ENCODE measurements around the gene SYT17.

DNA sequence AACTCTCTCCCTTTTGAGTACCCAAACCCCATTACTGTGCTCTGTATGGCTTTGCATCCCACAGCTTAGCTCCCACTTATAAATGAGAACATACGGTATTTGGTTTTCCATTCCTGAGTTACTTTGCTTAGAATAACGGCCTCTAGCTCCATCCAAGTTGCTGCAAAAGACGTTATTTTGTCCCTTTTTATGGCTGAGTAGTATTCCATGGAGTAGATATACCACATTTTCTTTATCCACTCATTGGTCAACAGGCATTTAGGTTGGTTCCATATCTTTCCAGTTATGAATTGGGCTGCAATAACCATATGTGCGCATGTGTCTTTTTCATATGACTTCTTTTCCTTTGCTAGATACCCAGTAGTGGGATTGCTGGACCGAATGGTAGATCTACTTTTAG is 19.9 kb upstream of the SYT17 start:
- TF ChIP-seq SP1 (IDR thresholded peaks at IDR 0.05; ENCODE audit: low read depth): no peak
- TF ChIP-seq YY1 (IDR thresholded peaks at IDR 0.05; ENCODE audit: extremely low read depth, insufficient replicate concordance, low read depth, low read length): no peak
- no peak for TF ChIP-seq POLR2AphosphoS5 (IDR thresholded peaks at IDR 0.05; ENCODE audit: low read depth, low read length)
- no peak for TF ChIP-seq EZH2 (IDR thresholded peaks at IDR 0.05)
- TF ChIP-seq, protein P1, sequence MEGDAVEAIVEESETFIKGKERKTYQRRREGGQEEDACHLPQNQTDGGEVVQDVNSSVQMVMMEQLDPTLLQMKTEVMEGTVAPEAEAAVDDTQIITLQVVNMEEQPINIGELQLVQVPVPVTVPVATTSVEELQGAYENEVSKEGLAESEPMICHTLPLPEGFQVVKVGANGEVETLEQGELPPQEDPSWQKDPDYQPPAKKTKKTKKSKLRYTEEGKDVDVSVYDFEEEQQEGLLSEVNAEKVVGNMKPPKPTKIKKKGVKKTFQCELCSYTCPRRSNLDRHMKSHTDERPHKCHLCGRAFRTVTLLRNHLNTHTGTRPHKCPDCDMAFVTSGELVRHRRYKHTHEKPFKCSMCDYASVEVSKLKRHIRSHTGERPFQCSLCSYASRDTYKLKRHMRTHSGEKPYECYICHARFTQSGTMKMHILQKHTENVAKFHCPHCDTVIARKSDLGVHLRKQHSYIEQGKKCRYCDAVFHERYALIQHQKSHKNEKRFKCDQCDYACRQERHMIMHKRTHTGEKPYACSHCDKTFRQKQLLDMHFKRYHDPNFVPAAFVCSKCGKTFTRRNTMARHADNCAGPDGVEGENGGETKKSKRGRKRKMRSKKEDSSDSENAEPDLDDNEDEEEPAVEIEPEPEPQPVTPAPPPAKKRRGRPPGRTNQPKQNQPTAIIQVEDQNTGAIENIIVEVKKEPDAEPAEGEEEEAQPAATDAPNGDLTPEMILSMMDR (IDR thresholded peaks at IDR 0.05 in 2 of 3, conservative IDR thresholded peaks at IDR 0.05 in 1 of 3; ENCODE audit: borderline replicate concordance in 1 of 3, insufficient read depth in 1 of 3, low read depth in 2 of 3, low read length in 2 of 3): no peak
- TF ChIP-seq RAD21 (IDR thresholded peaks at IDR 0.05; ENCODE audit: low read depth): no peak
